ENCODE data around the gene MAPKAPK3.
A peak's percentile ranks its signal among the peaks of the same experiment; 100 is the strongest.
"Not testable (repeated sequence)": the region's sequence is repeated elsewhere in the genome, so short reads cannot be mapped to it uniquely, and the experiment has no call there.

Gene MAPKAPK3

DNA sequence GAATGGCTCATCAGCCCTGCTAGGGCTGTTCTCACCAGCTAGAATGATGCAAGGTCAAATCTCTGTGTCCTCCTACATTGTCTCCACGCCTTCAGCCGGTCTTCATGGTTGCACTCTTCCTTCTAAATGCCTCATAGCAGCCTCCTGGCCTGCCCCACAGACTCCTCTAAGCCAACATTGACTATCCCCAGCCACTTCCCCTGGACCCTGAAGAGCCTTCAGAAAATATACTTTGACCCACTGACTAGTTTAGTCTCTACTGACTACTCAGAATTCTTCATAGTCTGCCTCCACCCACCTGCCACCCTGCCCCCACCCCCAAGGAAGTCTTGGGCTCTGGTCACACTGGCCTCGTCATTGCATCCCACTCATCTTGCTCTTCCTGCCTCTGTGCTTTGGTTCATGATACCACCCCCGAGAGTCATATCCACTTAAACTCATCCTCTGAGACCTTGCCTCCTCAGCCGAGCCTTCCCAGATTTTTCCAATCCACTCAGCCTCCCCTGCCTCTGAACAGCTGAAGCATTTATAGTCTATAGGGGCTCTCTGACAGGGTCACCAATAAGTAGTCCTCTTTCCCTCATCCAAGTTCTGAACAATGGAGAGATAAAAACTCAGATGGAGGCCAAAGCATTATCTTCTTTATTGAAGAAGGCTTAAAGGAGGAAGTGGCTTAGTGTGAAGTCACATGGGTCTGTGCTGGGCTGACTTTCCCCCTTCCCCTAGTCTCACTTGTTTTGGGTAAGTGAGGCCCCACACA, 48.3 kb downstream of the MAPKAPK3 start:
- Histone ChIP-seq H3K27me3 (ENCODE audit: control insufficient read depth, insufficient read depth, low read length) (peaks cover 5% of the 10 kb centered on the region), H3K9ac (ENCODE audit: low read depth, low read length) (no peak overlapping the region), H3K4me3 (ENCODE audit: low read length) (no peak overlapping the region), H3K4me2 (ENCODE audit: low read length) (no peak overlapping the region), H3K36me3 (ENCODE audit: insufficient read depth, low read length) (no peaks in the 10 kb centered on the region), H3K4me1 (ENCODE audit: control insufficient read depth, insufficient read depth, low read length) (peaks cover 22% of the 10 kb centered on the region), H3K9me3 (replicated peaks; ENCODE audit: low read length) (no peaks in the 10 kb centered on the region)

DNA sequence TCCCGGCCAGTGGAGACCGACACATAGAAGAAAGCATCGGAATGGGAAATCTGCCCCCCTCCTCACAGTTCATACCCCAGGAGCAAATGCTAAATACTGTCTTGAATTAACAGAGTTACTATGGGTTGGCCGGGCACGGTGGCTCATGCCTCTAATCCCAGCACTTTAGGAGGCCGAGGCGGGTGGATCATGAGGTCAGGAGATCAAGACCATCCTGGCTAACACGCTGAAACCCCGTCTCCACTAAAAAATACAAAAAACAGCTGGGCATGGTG, 48.8 kb downstream of the MAPKAPK3 start:
- not testable (repeated sequence) for H3K4me2 ChIP-seq (ENCODE audit: low read length); H3K9ac ChIP-seq (ENCODE audit: low read depth, low read length); H3K36me3 ChIP-seq (ENCODE audit: insufficient read depth, low read length); H3K4me3 ChIP-seq (ENCODE audit: low read length); H3K27me3 ChIP-seq (ENCODE audit: control insufficient read depth, insufficient read depth, low read length); H3K9me3 ChIP-seq (replicated peaks; ENCODE audit: low read length)
- peaks cover 25% of the 10 kb centered on the region for H3K4me1 ChIP-seq (ENCODE audit: control insufficient read depth, insufficient read depth, low read length)

DNA sequence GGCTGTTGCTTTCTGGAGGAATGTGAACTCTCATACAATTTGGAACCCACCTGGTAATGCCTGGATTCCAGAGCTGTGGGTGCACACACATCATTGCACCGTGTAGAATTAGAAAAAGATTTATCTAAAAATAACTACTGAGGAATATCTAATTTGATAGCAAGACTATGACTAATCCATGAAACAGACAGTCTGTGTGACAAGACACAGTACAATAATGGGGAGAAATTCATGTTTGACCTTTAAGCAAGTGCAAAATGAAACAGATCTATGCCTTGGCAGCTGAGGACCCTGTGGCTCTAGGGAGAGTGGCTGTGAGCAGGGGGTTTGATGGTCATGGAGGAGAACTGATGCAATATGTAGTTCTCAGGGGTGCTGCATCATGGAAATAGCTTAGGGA, 49.9 kb downstream of the MAPKAPK3 start:
- no peak overlapping the region for H3K4me2 ChIP-seq (ENCODE audit: low read length)
- no peak overlapping the region for H3K9ac ChIP-seq (ENCODE audit: low read depth, low read length)
- no peaks in the 10 kb centered on the region for H3K9me3 ChIP-seq (replicated peaks; ENCODE audit: low read length)
- H3K27me3 ChIP-seq (ENCODE audit: control insufficient read depth, insufficient read depth, low read length) = peaks cover 5% of the 10 kb centered on the region
- H3K36me3 ChIP-seq (ENCODE audit: insufficient read depth, low read length) = no peaks in the 10 kb centered on the region
- H3K4me3 ChIP-seq (ENCODE audit: low read length) = no peak overlapping the region
- peaks cover 34% of the 10 kb centered on the region for H3K4me1 ChIP-seq (ENCODE audit: control insufficient read depth, insufficient read depth, low read length)

DNA sequence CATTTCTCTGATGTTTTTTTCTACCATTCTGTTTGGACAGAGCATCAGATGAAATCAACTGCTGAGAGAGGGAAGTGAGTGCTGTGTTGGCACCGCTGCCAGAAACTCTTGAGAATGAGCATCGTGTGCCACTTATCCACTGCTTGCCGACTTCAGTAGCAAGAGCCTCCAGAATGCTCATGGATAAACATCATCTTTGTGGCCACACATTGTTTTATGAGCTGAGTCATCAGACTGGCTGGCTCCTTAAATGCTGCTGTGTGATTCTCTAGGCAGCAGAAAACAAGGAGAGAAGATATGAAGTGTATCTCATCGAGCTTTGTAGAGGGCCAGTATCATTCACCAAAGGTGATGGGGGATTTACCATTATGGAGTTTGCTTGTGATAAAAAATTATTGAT, 54.4 kb downstream of the MAPKAPK3 start:
- Histone ChIP-seq H3K9ac (ENCODE audit: low read depth, low read length) (no peak overlapping the region), H3K4me1 (ENCODE audit: control insufficient read depth, insufficient read depth, low read length) (peaks cover 27% of the 10 kb centered on the region), H3K36me3 (ENCODE audit: insufficient read depth, low read length) (no peaks in the 10 kb centered on the region), H3K27me3 (ENCODE audit: control insufficient read depth, insufficient read depth, low read length) (peaks cover 35% of the 10 kb centered on the region), H3K9me3 (replicated peaks; ENCODE audit: low read length) (no peaks in the 10 kb centered on the region), H3K4me3 (ENCODE audit: low read length) (no peak overlapping the region), H3K4me2 (ENCODE audit: low read length) (peak overlapping the region; percentile 14)

DNA sequence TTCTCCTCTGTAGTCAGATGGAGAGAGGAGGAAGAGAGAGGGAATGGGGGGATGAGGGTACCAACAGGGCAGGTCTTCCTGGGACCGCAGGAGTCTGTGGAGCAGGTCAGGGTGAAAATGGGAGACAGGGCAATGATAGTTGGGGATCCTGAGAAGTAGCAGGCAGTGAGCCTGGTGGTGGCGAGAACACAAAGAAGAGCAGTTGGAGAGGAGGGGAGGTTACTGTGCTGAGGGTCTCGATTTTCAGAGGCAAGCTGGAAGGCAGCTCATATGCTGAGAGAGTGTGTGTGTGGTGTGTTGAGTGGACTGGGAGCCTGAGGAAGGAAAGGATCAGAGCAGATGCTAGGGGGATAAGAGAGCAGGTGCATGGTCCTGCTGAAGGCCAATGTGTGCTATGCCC, 55.7 kb downstream of the MAPKAPK3 start:
- Histone ChIP-seq H3K27me3 (ENCODE audit: control insufficient read depth, insufficient read depth, low read length) (peaks cover 40% of the 10 kb centered on the region), H3K4me3 (ENCODE audit: low read length) (no peak overlapping the region), H3K9ac (ENCODE audit: low read depth, low read length) (no peak overlapping the region), H3K4me2 (ENCODE audit: low read length) (no peak overlapping the region), H3K4me1 (ENCODE audit: control insufficient read depth, insufficient read depth, low read length) (peaks cover 17% of the 10 kb centered on the region), H3K9me3 (replicated peaks; ENCODE audit: low read length) (no peaks in the 10 kb centered on the region), H3K36me3 (ENCODE audit: insufficient read depth, low read length) (no peaks in the 10 kb centered on the region)

DNA sequence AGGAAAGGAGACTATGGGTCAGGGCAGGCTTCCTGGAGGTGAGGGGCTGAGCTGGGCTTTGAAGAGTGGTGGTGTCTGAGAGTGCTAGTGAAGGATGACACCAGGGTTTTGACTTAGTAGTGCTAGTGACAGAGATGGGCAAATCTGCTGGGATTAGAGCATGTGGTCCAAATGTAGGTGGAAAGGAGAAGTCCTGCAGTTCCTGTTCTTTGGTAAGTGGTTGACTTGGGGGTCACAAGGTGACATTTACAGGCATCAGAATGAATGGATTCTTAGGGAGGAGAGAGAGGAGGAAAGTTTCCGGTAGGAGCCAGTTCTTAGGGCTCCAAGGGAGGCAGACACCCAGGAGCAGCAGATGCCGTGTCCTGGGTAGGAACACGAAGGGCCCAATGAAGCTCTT, 57.0 kb downstream of the MAPKAPK3 start:
- no peaks in the 10 kb centered on the region for H3K36me3 ChIP-seq (ENCODE audit: insufficient read depth, low read length)
- H3K4me2 ChIP-seq (ENCODE audit: low read length) = no peak overlapping the region
- no peaks in the 10 kb centered on the region for H3K9me3 ChIP-seq (replicated peaks; ENCODE audit: low read length)
- H3K4me3 ChIP-seq (ENCODE audit: low read length) = no peak overlapping the region
- peaks cover 17% of the 10 kb centered on the region for H3K4me1 ChIP-seq (ENCODE audit: control insufficient read depth, insufficient read depth, low read length)
- H3K9ac ChIP-seq (ENCODE audit: low read depth, low read length) = no peak overlapping the region
- H3K27me3 ChIP-seq (ENCODE audit: control insufficient read depth, insufficient read depth, low read length) = peaks cover 42% of the 10 kb centered on the region

DNA sequence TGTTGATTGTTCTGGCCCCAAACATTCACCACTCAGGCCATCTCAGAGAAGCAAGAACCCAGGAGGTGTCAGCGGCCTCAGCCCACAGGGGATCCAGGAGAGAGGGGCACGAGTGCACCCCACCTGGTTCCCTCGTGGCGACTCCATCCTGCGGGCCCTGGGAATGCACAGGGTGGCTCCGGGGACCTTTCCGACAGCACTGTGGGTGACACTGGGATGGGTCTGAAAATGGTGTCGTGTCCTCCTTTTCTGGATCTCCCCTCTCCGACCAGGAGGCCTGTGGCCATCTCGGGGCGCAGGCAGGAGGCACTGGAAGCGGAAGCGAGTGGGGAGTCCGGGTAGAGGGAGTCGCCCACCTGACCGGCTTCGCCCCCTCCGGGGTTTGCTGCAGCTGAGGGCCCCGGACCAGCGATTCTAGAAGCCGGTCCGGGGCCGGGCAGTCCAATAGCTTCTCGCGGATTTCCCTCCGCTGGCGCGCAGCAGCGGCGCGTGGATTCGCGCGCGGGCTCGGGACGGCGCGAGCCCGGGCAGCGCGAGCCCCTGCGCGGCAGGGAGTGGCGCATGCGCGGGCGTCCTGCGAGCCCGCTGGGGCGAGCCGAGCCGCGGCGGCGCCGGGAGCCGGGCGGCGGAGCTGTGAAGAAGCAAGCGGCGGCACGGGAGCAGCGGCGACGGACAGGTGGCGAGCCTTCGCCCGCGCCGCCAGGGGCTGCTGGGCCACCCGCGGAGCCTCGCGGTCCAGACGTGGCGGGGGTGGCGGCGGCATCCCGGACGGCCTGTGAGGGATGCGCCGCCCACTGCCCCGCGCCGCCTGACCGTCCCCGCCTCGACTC, 57.6 kb downstream of the MAPKAPK3 start, which contains the start of gene DOCK3:
DOCK3 (plus strand) TSS at position 579 of the 830 bp plus-strand sequence. CDS start 337 bp downstream, outside the sequence.
- peak within 1 kb of the TSS; percentile 75 for H3K4me3 ChIP-seq (ENCODE audit: low read length)
- peak within 1 kb of the TSS; percentile 14 for H3K9ac ChIP-seq (ENCODE audit: low read depth, low read length)
- no peaks in the 10 kb centered on the region for H3K36me3 ChIP-seq (ENCODE audit: insufficient read depth, low read length)
- H3K4me2 ChIP-seq (ENCODE audit: low read length) = peak within 1 kb of the TSS; percentile 88
- peaks cover 17% of the 10 kb centered on the region for H3K4me1 ChIP-seq (ENCODE audit: control insufficient read depth, insufficient read depth, low read length)
- peaks cover 42% of the 10 kb centered on the region for H3K27me3 ChIP-seq (ENCODE audit: control insufficient read depth, insufficient read depth, low read length)
- H3K9me3 ChIP-seq (replicated peaks; ENCODE audit: low read length) = no peaks in the 10 kb centered on the region

DNA sequence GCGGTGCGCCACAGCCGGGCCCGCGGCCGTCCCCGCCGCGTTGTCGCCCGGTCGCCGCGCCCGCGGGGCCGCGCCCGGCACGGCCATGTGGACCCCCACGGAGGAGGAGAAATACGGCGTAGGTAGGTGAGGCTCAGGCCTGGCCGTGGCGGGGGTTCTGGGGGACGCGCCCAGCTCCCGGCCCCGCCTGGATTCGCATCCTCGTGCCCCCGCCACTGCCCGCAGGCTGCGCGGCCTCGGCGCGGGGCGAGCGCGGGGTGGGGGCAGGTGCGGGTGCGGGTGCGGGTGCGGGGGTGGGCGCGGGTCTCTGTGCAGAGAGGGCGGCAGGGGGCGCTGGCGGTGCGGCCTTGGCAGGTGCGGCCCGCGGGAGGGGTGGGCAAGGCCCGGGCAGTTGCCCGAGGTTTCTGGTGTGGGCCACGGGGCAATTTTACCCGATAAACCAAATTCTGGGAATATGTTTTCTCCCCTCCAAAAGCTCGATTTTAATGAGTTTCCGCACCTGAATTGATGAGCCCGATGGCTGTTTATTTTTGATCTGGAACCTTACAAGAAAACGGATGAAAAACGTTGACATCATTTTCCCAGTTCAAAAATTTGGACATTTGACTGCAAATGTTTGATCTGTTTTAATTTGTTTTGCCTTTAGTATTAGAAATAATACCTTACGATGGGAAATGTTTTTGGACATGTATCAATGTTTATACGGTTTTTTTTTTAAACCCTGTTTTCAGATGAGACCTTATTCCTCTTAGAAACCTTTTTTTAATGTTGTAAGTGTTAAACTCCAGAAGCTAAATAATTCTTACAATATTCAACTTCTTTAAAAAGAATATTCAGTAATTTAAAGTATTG, 58.5 kb downstream of the MAPKAPK3 start:
- Histone ChIP-seq H3K27me3 (ENCODE audit: control insufficient read depth, insufficient read depth, low read length) (peaks cover 42% of the 10 kb centered on the region), H3K9ac (ENCODE audit: low read depth, low read length) (peak overlapping the region; percentile 14), H3K9me3 (replicated peaks; ENCODE audit: low read length) (no peaks in the 10 kb centered on the region), H3K4me1 (ENCODE audit: control insufficient read depth, insufficient read depth, low read length) (peaks cover 17% of the 10 kb centered on the region), H3K4me2 (ENCODE audit: low read length) (peak overlapping the region; percentile 88), H3K4me3 (ENCODE audit: low read length) (peak overlapping the region; percentile 75), H3K36me3 (ENCODE audit: insufficient read depth, low read length) (no peaks in the 10 kb centered on the region)

DNA sequence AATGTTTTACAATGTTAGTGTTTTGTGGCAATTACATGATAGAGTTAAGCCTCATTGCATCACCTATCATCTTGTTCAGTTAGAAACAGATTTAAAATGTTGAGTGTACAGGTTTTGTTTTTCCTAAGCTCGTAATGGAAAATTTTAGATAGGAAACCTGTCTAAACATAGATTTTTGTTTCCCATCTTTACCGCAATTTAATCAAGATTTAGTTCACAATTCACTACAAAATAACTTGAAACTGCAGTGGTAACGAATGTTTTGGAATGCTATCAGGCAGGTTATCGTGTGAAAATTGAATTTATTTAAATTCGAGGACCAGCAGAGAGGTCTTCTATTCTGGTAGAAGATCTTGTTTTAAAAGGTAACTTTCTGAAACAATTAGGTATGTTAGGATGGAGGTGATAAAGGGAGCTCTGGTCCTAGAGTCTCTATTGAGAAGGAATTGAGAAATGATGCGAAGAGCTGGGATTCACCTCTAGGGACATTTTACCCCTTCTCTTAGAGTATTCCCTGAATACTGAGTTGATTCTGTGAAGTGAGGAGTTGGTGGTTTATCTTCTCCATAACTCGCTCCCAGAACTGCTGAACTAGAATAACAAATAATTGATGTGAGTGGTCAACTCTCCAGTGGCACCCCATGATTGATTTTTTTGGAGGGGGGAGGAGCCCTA, 59.2 kb downstream of the MAPKAPK3 start:
- Histone ChIP-seq H3K9ac (ENCODE audit: low read depth, low read length) (no peak overlapping the region), H3K4me1 (ENCODE audit: control insufficient read depth, insufficient read depth, low read length) (peaks cover 10% of the 10 kb centered on the region), H3K27me3 (ENCODE audit: control insufficient read depth, insufficient read depth, low read length) (peaks cover 42% of the 10 kb centered on the region), H3K36me3 (ENCODE audit: insufficient read depth, low read length) (no peaks in the 10 kb centered on the region), H3K4me2 (ENCODE audit: low read length) (no peak overlapping the region), H3K9me3 (replicated peaks; ENCODE audit: low read length) (no peaks in the 10 kb centered on the region), H3K4me3 (ENCODE audit: low read length) (no peak overlapping the region)

DNA sequence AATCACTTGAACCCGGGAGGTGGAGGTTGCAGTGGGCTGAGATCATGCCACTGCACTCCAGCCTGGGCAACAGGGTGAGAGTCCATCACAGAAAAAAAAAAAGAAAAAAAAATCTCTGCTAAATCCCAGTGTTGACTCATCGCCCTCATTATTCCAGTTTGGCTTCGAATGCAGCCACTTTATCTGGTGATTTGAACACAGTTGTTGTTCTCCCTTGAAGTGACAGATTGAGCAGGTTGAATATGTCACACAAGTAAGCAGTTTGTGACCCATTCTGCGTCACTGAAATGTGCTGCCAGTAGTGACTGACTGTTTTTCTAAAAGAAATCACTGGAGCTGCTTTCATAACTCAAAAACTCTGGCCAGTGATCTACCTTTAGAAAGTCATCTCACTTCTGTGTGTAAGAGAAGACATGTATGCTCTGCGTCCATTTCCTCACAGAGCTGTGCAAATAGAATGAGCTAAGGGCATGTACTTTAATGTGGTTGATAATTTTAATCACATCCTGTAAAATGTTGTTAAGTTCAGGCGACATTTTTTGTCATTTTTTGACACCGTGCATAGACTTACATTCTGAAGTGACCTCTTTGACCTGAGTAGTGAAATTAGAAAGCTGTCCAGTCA, 70.3 kb downstream of the MAPKAPK3 start:
- Histone ChIP-seq H3K36me3 (ENCODE audit: insufficient read depth, low read length) (no peaks in the 10 kb centered on the region), H3K4me1 (ENCODE audit: control insufficient read depth, insufficient read depth, low read length) (no peaks in the 10 kb centered on the region), H3K9ac (ENCODE audit: low read depth, low read length) (no peak overlapping the region), H3K9me3 (replicated peaks; ENCODE audit: low read length) (no peaks in the 10 kb centered on the region), H3K27me3 (ENCODE audit: control insufficient read depth, insufficient read depth, low read length) (peaks cover 6% of the 10 kb centered on the region), H3K4me2 (ENCODE audit: low read length) (no peak overlapping the region), H3K4me3 (ENCODE audit: low read length) (no peak overlapping the region)

Measured in skeletal muscle satellite cell (primary cell).